Adrenal gland (tissue), 5 donors: ENCODE data around the gene RNF180.

Source experiments
- CTCF ChIP-seq, 6 experiments: fragments of 450-650 bp in 4 of 6; fragments of 200-600 bp in 2 of 6; sonication (generic) in 1 of 6; IDR thresholded peaks; 1 replicate in 5 of 6; 2 replicates in 1 of 6; pipeline versions ENCODE4 v1.5.1 to v1.8.0; 2016 to 2021; ENCODE audit warnings: antibody characterized with exemption in 6 of 6, mild to moderate bottlenecking in 2 of 6, moderate library complexity in 1 of 6
- POLR2A ChIP-seq, 2 donors: fragments of 450-650 bp; IDR thresholded peaks; one replicate each; pipeline ENCODE4 v1.6.1; 2017; ENCODE audit warnings: antibody characterized with exemption in 2 of 2, mild to moderate bottlenecking in 2 of 2, moderate library complexity in 1 of 2
- donor health status: DM: no; HTN: no; CAD: no.

- TF ChIP-seq CTCF (IDR thresholded peaks at IDR 0.05) (no peak), POLR2A (IDR thresholded peaks at IDR 0.05) (no peak)
Observed at GRCh38 chr5:64158827-64159226, 6.8 kb upstream of the RNF180 start.
